Pancreas (tissue), 10 donors: ENCODE data around the gene TRPV4. TPM values are rescaled to one million over a fixed set of nuclear protein-coding genes. Genes with fewer than 3 reads are reported as not detected.

ENCODE experiments used
- ATAC-seq, 4 donors: fragments of 200-7000 bp; cut with Tn5 transposase; one replicate each; pipeline versions ENCODE4 v1.8.0 to v1.9.1; 2020; ENCODE audit warnings: mild to moderate bottlenecking in 4 of 4, moderate library complexity in 4 of 4
- DNase-seq, 6 donors: peaks; one replicate each; pipeline ENCODE4 v3.0.0-alpha.2; 2020
- FAIRE-seq: peaks from 2 replicates; lab custom pipeline; 2012; peaks lifted over from hg19 to GRCh38; lab: Jason Lieb, UNC
- H3K27ac ChIP-seq, 4 donors: fragments of 200-600 bp; sonication (generic); 1 replicate in 3 of 4; 2 replicates in 1 of 4; pipeline versions ENCODE4 v1.5.0 to v1.8.0; 2020
- H3K27me3 ChIP-seq, 4 donors: fragments of 200-600 bp; one replicate each; pipeline ENCODE4 v1.8.0; 2021
- H3K36me3 ChIP-seq, 3 donors: fragments of 200-600 bp; sonication (generic) in 1 of 3; one replicate each; pipeline versions ENCODE4 v1.5.0 to v1.8.0; 2020 to 2021
- H3K4me1 ChIP-seq, 3 donors: fragments of 200-600 bp; one replicate each; pipeline ENCODE4 v1.8.0; 2021
- H3K4me3 ChIP-seq, 4 donors: fragments of 200-600 bp; sonication (generic) in 2 of 4; one replicate each; pipeline versions ENCODE4 v1.5.0 to v1.8.0; 2020 to 2021
- H3K9me3 ChIP-seq, 4 donors: fragments of 200-600 bp; one replicate each; pipeline ENCODE4 v1.8.0; 2021
- WGBS, 2 donors: extraction: QIAGEN DNeasy Blood & Tissue Kit; methylation state at CpG; one replicate each; pipeline ENCODE4 v1.1.7; 2013; 5-methylcytosine and 5-hydroxymethylcytosine counted together
- intact Hi-C, 3 donors: fragments of 100-400 bp; cut with DNase I; formaldehyde crosslinking; loops; one replicate each; pipeline versions ENCODE4 v1.11.1 to v1.14.2; 2022
- polyA plus RNA-seq, 2 donors: library from polyadenylated mRNA; stranded (reverse); fragments of 200-250 nt; gene quantifications; one replicate each; pipeline ENCODE4 v1.2.3, GENCODE V29; 2013
- total RNA-seq, 6 donors: library from RNA; stranded (reverse); fragmentation: NEBNext Ultra II Directional in 4 of 6; extraction: Animal tissue kit (Norgen Biotek cat#: 25700) in 4 of 6; gene quantifications; one replicate each; pipeline versions ENCODE4 v1.2.1 to v1.2.4, GENCODE V29; 2021 to 2023
- TF ChIP-seq, protein P1 (sequence below), 4 donors: fragments of 200-600 bp; sonication (generic) in 3 of 4; IDR thresholded peaks; one replicate each; pipeline versions ENCODE4 v1.5.0 to v1.8.0; 2021; ENCODE audit warnings: antibody characterized with exemption in 4 of 4
- donor health status: healthy with polysubstance abuse.
- donor health status: DM: no; HTN: no; CAD: no; lungs with moderate emphysema.
- donor health status: DM: no; HTN: no; CAD: no.
- donor health status: control.
- donor health status: control.
- donor health status: Bipolar disorder and iron deficiency.
- donor health status: DM: yes; HTN: yes; CAD: no.
- donor health status: DM: no; HTN: no; CAD: no.
- donor health status: DM: no; HTN: no; CAD: no.
- donor health status: DM: yes; HTN: yes; CAD: no.

Gene TRPV4
- total and polyA plus RNA-seq, 8 donors = 1.9 to 4.9 (median 4.0) TPM

DNA sequence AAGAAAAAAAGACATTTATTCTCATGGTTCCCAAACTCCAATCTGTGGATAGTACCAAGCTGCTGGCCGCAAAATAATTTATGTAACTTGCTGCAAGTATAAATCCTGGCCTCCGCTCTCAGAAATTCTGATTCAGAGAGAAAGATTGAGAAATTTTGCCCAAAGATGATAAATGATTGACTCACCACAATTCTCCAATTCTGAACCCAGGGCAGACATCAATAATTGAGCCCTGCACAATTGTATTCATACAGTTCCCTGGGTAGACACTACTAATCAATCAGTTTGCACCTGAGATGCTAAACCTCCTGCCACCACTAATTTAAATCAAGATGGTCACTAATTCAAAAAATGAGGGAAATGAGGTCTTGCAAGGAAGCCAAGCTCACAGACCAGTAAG, 38.2 kb downstream of the TRPV4 start:
- no peak for FAIRE-seq
- 96 to 97% methylated on average over 2 of the region's 2 CpGs for WGBS, 2 donors
- intact Hi-C loops = no loop called here

DNA sequence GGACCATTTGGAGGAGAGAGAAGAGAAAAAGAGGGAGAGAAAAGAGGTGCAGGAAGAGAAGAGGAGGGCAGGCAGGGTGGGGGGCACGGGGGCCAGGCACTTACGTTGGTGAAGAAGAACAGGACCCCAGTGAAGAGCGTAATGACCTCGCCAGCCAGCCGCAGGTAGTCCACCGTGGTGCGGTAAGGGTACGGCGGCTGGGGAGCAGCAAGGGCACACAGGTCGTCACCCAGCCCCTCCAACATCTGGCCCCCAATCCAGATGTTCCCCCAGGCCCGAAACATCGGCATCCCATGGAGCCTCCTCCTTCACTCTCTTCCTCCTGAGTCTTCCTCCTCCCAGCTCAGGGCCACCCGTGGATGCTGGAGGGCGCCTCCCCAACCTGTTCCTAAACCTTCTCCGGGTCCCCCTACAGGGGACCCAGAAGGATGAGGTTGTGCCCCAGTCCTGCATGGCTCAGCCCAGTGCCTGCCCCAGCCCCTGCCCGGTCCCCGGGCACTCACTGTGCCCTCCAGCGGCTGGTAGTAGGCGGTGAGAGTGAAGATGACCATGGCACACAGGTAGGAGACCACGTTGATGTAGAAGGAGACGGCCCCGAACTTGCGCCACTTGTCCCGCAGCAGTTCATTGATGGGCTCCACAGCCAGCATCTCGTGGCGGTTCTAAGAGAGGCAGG, 39.2 kb downstream of the TRPV4 start:
- ATAC-seq (no peak), DNase-seq (no peak), FAIRE-seq (no peak)
- Histone ChIP-seq H3K36me3 (no peaks in the 10 kb centered on the region), H3K27ac (no peak overlapping the region), H3K27me3 (no peaks in the 10 kb centered on the region), H3K4me1 (no peaks in the 10 kb centered on the region), H3K4me3 (no peak overlapping the region), H3K9me3 (no peaks in the 10 kb centered on the region)
- intact Hi-C loops = no loop called here
- 88 to 91% methylated on average over 25 to 26 of the region's 26 CpGs for whole genome bisulfite sequencing, 2 donors
- TF ChIP-seq, protein P1, sequence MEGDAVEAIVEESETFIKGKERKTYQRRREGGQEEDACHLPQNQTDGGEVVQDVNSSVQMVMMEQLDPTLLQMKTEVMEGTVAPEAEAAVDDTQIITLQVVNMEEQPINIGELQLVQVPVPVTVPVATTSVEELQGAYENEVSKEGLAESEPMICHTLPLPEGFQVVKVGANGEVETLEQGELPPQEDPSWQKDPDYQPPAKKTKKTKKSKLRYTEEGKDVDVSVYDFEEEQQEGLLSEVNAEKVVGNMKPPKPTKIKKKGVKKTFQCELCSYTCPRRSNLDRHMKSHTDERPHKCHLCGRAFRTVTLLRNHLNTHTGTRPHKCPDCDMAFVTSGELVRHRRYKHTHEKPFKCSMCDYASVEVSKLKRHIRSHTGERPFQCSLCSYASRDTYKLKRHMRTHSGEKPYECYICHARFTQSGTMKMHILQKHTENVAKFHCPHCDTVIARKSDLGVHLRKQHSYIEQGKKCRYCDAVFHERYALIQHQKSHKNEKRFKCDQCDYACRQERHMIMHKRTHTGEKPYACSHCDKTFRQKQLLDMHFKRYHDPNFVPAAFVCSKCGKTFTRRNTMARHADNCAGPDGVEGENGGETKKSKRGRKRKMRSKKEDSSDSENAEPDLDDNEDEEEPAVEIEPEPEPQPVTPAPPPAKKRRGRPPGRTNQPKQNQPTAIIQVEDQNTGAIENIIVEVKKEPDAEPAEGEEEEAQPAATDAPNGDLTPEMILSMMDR (IDR thresholded peaks at IDR 0.05) = no peak

More for the DNA sequence above, 38.2 kb downstream of the TRPV4 start:
- TF ChIP-seq, protein P1 (IDR thresholded peaks at IDR 0.05) = no peak
- Histone ChIP-seq H3K27me3 (no peaks in the 10 kb centered on the region), H3K4me3 (no peak overlapping the region), H3K27ac (no peak overlapping the region), H3K36me3 (no peaks in the 10 kb centered on the region), H3K4me1 (no peaks in the 10 kb centered on the region), H3K9me3 (no peaks in the 10 kb centered on the region)
- no peak for DNase-seq
- ATAC-seq = no peak

DNA sequence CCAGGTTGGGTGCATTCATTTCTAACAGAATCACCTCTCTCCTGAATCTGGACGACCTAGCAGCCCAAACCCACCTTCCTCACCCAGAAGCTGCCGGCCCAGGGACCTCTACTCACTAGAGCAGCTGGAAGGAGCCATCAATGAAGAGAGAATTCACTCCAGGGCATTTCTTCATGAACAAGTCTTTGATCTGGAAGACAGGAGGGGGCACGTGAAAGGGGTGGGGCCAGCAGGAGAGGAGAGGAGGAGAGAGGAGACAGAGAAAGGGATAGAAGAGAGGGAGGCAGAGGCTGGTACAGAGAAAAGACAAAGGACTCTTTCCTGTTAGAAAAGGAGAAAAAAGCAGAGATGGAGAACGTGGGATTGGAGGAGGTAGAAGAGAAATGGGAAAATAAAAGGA, 39.8 kb downstream of the TRPV4 start:
- no peak for FAIRE-seq
- Histone ChIP-seq H3K4me3 (no peak overlapping the region), H3K27ac (no peak overlapping the region), H3K9me3 (no peaks in the 10 kb centered on the region), H3K27me3 (no peaks in the 10 kb centered on the region), H3K4me1 (no peaks in the 10 kb centered on the region), H3K36me3 (no peaks in the 10 kb centered on the region)
- ATAC-seq = no peak
- WGBS, 2 donors = 60 to 65% methylated on average over 4 of the region's 4 CpGs
- TF ChIP-seq, protein P1 (IDR thresholded peaks at IDR 0.05) = no peak
- DNase-seq = no peak
- intact Hi-C loops = no loop called here

DNA sequence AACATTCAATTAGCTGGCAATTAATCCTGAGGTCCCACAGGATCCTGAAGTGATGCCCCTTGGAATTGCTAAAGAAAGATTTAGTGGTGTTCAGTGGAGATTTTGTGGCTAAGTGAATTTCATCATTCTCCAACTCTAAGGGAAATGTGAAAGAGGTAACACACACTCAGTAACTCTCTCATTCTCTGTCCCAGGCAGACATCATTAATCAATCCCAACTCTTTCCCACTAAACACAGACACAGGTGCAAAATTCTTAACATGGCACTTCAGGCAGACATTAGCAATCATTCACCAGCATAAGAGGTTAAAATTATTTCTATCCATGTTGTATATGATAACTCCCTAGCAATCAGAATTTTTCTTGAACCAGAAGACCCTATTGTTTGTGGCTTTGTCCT, 40.2 kb downstream of the TRPV4 start:
- Histone ChIP-seq H3K27me3 (no peaks in the 10 kb centered on the region), H3K4me3 (no peak overlapping the region), H3K9me3 (no peaks in the 10 kb centered on the region), H3K27ac (no peak overlapping the region), H3K36me3 (no peaks in the 10 kb centered on the region), H3K4me1 (no peaks in the 10 kb centered on the region)
- ATAC-seq = no peak
- intact Hi-C loops = no loop called here
- TF ChIP-seq, protein P1 (IDR thresholded peaks at IDR 0.05) = no peak
- no peak for FAIRE-seq
- DNase-seq = no peak

DNA sequence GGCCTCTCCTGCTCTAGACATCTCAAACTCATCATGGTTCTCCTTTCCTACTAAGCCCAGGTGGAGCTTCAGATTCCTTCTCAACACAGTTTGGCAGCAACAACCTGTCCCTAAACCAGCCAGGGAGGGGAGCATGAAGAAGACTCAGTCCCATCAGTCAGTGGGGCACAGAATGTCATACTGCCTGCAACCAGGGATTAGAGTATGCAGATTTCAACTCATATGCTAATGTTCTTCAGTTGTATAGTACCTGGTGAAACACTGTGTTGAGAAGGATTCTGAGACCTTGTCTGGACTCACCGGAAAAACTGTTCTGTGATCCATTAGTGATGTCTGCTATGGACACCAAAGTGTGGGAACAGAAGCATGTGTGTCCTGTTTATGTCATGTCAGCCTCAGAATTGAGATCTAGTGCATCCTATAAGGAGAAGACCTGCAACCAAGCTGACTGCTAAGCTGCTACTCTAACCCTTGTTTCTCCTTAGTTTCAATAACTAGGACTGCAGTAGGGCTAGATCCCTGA, 43.6 kb downstream of the TRPV4 start:
- TF ChIP-seq, protein P1 (IDR thresholded peaks at IDR 0.05) = no peak
- H3K4me1 ChIP-seq = no peaks in the 10 kb centered on the region
- WGBS, 2 donors = 80 to 95% methylated on average over 1 of the region's 1 CpG
- intact Hi-C loops = loop anchor here in 1 of 3 donors (10.0 kb wide), 1 partner anchor 275 kb away; no protein-coding TSS in a partner anchor
- no peak overlapping the region for H3K4me3 ChIP-seq
- DNase-seq = no peak
- ATAC-seq = no peak
- H3K27ac ChIP-seq = no peak overlapping the region
- H3K9me3 ChIP-seq = no peaks in the 10 kb centered on the region
- H3K36me3 ChIP-seq = no peaks in the 10 kb centered on the region
- no peak for FAIRE-seq
- no peaks in the 10 kb centered on the region for H3K27me3 ChIP-seq
